K562 (cell line): ENCODE measurements around the gene BASP1.

Experiments
- CHD1 ChIP-seq: fragments of 200-600 bp; sonication (generic); IDR thresholded peaks from one replicate; pipeline ENCODE4 v1.6.1; 2012; ENCODE audit warnings: mild to moderate bottlenecking, moderate library complexity, low read length, inconsistent platforms
- KLF16 ChIP-seq: IDR thresholded peaks from 2 replicates; pipeline ENCODE4 v1.6.1; 2016; ENCODE audit warnings: antibody characterized with exemption
- POLR2A ChIP-seq: fragments of 450-650 bp; conservative IDR thresholded peaks from 2 replicates; pipeline ENCODE4 v1.6.1; 2016
- ZSCAN29 ChIP-seq: fragments of 450-650 bp; IDR thresholded peaks from 2 replicates; pipeline ENCODE4 v1.6.1; 2017

GRCh38 chr5:17216176-17216973 lies 1.1 kb upstream of the BASP1 start:
- no peak for TF ChIP-seq KLF16
- TF ChIP-seq CHD1 = no peak
- no peak for TF ChIP-seq ZSCAN29
- TF ChIP-seq POLR2A = no peak
